HepG2 (cell line): ENCODE measurements around the gene ORC6. TPM values are rescaled to one million over a fixed set of nuclear protein-coding genes. Genes with fewer than 3 reads are reported as not detected.
A peak's percentile ranks its signal among the peaks of the same experiment; 100 is the strongest.

Source experiments
- CEBPB ChIP-seq: IDR thresholded peaks from 2 replicates; pipeline ENCODE4 v1.6.1; 2011; ENCODE audit warnings: low read depth, low read length, improper control_type of control experiment, borderline replicate concordance
- ERF ChIP-seq: IDR thresholded peaks from 2 replicates; pipeline ENCODE4 v1.6.1; 2018; ENCODE audit warnings: missing biosample characterization, missing genetic modification reagents
- GATA4 ChIP-seq: sonication (generic); IDR thresholded peaks from 2 replicates; pipeline ENCODE4 v1.6.1; 2016; ENCODE audit warnings: antibody characterized with exemption, low read depth, borderline replicate concordance
- KAT2B ChIP-seq: fragments of 150-350 bp; IDR thresholded peaks from 2 replicates; pipeline ENCODE4 v1.6.1; 2014; ENCODE audit warnings: low read depth, low read length, borderline replicate concordance
- NBN ChIP-seq: fragments of 450-650 bp; conservative IDR thresholded peaks from 2 replicates; pipeline ENCODE4 v1.6.1; 2017
- RNF2 ChIP-seq: fragments of 450-650 bp; conservative IDR thresholded peaks from 2 replicates; pipeline ENCODE4 v1.6.1; 2016; ENCODE audit warnings: low read depth
- SIN3A ChIP-seq: IDR thresholded peaks from 2 replicates; pipeline ENCODE4 v1.6.1; 2011; ENCODE audit warnings: low read depth, mild to moderate bottlenecking, control low read depth, low read length, borderline replicate concordance
- ZBTB40 ChIP-seq, 2 experiments: fragments of 450-650 bp in 1 of 2; sonication (generic) in 1 of 2; formaldehyde crosslinking in 1 of 2; IDR thresholded peaks; 2 replicates each; pipeline versions ENCODE4 v1.6.1 to v1.8.0; 2016 to 2022; ENCODE audit warnings: antibody characterized with exemption in 1 of 2, mild to moderate bottlenecking in 1 of 2, missing genetic modification reagents in 1 of 2
- ZFP1 ChIP-seq: IDR thresholded peaks from 2 replicates; pipeline ENCODE4 v1.6.1; 2016
- ZNF777 ChIP-seq: sonication (generic); formaldehyde crosslinking; IDR thresholded peaks from 2 replicates; pipeline ENCODE4 v1.4.0; 2020; ENCODE audit warnings: missing genetic modification reagents
- ZSCAN9 ChIP-seq: IDR thresholded peaks from 2 replicates; pipeline ENCODE4 v1.6.1; 2016; ENCODE audit warnings: borderline replicate concordance
- polyA plus RNA-seq, 8 experiments: library from polyadenylated mRNA; depleted of rRNA in 3 of 8; stranded (reverse) in 7 of 8; unstranded in 1 of 8; fragments of >200 nt; fragmentation: Illumina TruSeq in 4 of 8; extraction: Trizol in 4 of 8; gene quantifications; 2 replicates each; pipeline versions ENCODE4 v1.2.1 to v1.2.3, GENCODE V29; 2011 to 2016; ENCODE audit warnings: low read depth in 4 of 8, missing spikeins in 1 of 8, mixed read lengths in 1 of 8; ENCODE audit not compliant: insufficient read depth in 1 of 8
- total RNA-seq, 5 experiments: library from RNA; depleted of rRNA; stranded (reverse); fragments of >200 nt; fragmentation: Illumina TruSeq; extraction: Trizol; gene quantifications; 2 replicates each; pipeline ENCODE4 v1.2.3, GENCODE V29; 2016; ENCODE audit warnings: low read depth in 1 of 5
- TF ChIP-seq, protein P1 (sequence below): IDR thresholded peaks from 2 replicates; pipeline ENCODE4 v1.6.1; 2016; ENCODE audit warnings: low read depth
- TF ChIP-seq, protein P2 (sequence below): sonication (generic); formaldehyde crosslinking; IDR thresholded peaks from 2 replicates; pipeline ENCODE4 v1.5.0; 2020; ENCODE audit warnings: mild to moderate bottlenecking, missing genetic modification reagents
- TF ChIP-seq, protein P3 (sequence below): sonication (generic); formaldehyde crosslinking; IDR thresholded peaks from 2 replicates; pipeline ENCODE4 v1.4.0; 2020; ENCODE audit warnings: missing genetic modification reagents

ORC6 gene
- total and polyA plus RNA-seq, 2 of the 13 experiments (the other 11 are each of a cell fraction or from before 2014, with no cell fraction given), result 34.2 to 69.8 TPM

- no peak for TF ChIP-seq ZBTB40 (IDR thresholded peaks at IDR 0.05)
- no peak for TF ChIP-seq ZBTB40 (CRISPR knock-in tag; IDR thresholded peaks at IDR 0.05)
- no peak; the same call in 1 of the 2 replicates for TF ChIP-seq ZSCAN9
- TF ChIP-seq ZFP1 (CRISPR knock-in tag), result no peak
- no peak for TF ChIP-seq ERF (CRISPR knock-in tag)
- TF ChIP-seq KAT2B, result no peak
- no peak for TF ChIP-seq NBN
- 0 out of 2 replicates have a peak, but pooled peaks have one; percentile 28 for TF ChIP-seq GATA4
- TF ChIP-seq, protein P1, sequence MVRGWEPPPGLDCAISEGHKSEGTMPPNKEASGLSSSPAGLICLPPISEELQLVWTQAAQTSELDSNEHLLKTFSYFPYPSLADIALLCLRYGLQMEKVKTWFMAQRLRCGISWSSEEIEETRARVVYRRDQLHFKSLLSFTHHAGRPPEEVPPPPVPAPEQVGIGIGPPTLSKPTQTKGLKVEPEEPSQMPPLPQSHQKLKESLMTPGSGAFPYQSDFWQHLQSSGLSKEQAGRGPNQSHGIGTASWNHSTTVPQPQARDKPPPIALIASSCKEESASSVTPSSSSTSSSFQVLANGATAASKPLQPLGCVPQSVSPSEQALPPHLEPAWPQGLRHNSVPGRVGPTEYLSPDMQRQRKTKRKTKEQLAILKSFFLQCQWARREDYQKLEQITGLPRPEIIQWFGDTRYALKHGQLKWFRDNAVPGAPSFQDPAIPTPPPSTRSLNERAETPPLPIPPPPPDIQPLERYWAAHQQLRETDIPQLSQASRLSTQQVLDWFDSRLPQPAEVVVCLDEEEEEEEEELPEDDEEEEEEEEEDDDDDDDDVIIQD, result peak; percentile 23; the same call in 1 of the 2 replicates
- no peak for TF ChIP-seq CEBPB
- no peak; the same call in 1 of the 2 replicates for TF ChIP-seq ZNF777 (CRISPR knock-in tag)
- TF ChIP-seq, protein P2, sequence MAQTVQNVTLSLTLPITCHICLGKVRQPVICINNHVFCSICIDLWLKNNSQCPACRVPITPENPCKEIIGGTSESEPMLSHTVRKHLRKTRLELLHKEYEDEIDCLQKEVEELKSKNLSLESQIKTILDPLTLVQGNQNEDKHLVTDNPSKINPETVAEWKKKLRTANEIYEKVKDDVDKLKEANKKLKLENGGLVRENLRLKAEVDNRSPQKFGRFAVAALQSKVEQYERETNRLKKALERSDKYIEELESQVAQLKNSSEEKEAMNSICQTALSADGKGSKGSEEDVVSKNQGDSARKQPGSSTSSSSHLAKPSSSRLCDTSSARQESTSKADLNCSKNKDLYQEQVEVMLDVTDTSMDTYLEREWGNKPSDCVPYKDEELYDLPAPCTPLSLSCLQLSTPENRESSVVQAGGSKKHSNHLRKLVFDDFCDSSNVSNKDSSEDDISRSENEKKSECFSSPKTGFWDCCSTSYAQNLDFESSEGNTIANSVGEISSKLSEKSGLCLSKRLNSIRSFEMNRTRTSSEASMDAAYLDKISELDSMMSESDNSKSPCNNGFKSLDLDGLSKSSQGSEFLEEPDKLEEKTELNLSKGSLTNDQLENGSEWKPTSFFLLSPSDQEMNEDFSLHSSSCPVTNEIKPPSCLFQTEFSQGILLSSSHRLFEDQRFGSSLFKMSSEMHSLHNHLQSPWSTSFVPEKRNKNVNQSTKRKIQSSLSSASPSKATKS (CRISPR knock-in tag), result no peak
- TF ChIP-seq, protein P3, sequence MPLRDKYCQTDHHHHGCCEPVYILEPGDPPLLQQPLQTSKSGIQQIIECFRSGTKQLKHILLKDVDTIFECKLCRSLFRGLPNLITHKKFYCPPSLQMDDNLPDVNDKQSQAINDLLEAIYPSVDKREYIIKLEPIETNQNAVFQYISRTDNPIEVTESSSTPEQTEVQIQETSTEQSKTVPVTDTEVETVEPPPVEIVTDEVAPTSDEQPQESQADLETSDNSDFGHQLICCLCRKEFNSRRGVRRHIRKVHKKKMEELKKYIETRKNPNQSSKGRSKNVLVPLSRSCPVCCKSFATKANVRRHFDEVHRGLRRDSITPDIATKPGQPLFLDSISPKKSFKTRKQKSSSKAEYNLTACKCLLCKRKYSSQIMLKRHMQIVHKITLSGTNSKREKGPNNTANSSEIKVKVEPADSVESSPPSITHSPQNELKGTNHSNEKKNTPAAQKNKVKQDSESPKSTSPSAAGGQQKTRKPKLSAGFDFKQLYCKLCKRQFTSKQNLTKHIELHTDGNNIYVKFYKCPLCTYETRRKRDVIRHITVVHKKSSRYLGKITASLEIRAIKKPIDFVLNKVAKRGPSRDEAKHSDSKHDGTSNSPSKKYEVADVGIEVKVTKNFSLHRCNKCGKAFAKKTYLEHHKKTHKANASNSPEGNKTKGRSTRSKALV (CRISPR knock-in tag), result no peak
- peak; percentile 100 for TF ChIP-seq SIN3A
- TF ChIP-seq RNF2, result no peak; the same call in 1 of the 2 replicates
Measured at GRCh38 chr16:46689365-46690280, at the start of gene ORC6 (continued).
